GM21619 (cell line): ENCODE data around the gene NOP56.

Experiments used
- ATAC-seq: cut with Tn5 transposase; IDR thresholded peaks from one replicate; pipeline ENCODE4 v1.9.1; 2021; ENCODE audit not compliant: unreplicated experiment

The NOP56 gene

GRCh38 chr20:2699775-2700413 is 47.5 kb downstream of the NOP56 start:
- ATAC-seq: no peak

DNA sequence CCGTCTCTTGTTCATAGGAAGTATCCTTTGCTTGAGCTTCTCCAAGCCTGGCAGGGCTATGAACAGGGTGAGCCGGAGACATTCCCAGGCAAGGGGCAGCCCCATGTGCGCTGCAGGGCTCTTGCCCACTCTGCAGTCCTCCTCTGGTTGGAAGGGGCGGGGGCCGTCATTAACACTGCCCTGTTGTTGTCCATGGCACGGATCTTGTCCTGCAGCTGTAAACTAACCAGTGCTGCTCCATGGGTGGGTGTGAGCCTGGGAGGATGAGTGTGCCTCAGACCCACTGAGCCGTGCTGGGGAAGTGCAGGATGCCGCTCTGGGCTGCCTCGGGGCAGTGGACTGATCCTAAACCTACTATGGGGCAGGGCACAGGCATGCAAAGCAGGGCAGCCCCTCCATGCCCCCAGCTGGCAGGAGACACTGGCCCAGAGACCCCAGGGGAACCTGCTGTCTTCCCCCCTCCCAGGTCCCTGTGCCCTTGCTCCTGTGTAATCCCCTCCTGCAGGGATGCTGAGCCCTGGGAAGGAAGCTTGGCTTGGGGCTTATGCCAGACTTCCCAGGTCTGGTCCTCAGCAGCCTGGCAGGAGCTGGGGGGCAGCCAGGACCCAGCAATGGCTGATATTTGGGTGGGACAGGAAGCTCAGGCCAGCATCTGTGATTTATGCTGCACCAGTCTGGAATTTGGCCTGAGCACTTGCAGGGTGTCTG is 48.6 kb downstream of the NOP56 start:
- no peak for ATAC-seq

- ATAC-seq: no peak
Measured at GRCh38 chr20:2701671-2702081, 49.2 kb downstream of the NOP56 start.

GRCh38 chr20:2703716-2704475 is 51.5 kb downstream of the NOP56 start:
- no peak for ATAC-seq

DNA sequence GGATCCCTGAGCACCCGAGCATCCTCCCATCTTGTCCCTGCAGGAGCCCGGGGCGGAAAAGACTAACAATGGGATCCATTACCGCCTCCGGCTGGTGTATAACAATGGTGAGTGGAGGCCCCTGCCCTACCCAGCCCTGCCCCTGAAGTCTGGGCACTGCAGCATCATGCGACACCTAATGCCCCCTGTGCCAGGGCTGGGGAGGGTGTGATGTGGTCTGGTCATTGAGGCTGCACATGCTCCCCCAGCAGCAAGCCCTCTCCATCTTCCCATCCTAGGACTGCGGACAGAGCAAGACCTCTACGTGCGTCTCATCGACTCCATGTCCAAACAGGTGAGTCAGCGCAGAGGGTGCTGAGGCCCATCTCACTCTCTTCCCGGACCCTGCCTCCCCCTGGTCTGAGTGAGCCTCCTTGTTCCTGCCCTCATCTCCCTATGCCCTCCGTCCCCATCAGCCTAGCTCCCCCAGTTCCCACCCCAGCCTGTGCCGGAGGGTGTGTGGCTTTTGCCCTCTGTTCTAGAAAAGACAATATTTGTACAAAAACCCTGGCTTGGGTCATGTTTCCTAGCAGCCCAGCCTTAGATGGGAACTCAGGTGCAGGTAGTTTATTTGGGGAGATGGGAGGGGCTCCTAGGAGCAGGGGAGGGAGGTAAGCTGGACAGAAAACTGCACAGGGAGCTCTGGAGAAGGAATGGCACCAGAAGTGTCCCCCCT is 53.7 kb downstream of the NOP56 start:
- no peak for ATAC-seq

DNA sequence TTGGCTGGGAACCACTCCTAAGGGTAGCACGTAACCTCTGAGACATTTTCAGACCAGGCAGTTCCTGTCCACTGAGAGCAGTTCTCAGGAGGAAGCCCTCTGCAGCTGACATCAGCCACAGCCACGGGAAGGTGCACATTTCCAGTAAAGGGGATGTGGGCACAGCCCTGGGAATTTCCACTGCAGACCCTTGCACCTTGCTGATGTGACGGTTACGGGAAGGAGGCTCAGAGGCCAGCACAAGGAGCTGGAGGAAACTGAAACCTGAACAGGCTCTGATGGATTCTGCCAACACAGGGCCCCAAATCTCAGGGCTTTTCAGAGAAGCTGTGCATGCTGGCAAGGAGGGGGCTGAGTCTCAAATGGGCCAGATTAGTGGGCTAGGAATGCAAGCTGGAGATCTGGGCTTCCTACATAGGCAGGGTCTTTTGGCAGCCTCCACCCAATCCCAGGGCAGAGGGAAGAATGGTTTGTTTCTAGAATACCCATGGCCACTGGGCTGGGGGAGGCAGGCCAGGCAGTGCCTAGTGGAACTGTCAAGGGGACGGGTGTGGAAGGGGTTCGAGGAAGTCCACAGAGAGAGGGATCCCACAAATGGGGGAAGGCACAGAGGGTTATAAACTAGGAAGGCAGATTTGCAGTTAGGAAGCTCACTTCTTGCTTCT is 54.4 kb downstream of the NOP56 start:
- ATAC-seq: no peak

DNA sequence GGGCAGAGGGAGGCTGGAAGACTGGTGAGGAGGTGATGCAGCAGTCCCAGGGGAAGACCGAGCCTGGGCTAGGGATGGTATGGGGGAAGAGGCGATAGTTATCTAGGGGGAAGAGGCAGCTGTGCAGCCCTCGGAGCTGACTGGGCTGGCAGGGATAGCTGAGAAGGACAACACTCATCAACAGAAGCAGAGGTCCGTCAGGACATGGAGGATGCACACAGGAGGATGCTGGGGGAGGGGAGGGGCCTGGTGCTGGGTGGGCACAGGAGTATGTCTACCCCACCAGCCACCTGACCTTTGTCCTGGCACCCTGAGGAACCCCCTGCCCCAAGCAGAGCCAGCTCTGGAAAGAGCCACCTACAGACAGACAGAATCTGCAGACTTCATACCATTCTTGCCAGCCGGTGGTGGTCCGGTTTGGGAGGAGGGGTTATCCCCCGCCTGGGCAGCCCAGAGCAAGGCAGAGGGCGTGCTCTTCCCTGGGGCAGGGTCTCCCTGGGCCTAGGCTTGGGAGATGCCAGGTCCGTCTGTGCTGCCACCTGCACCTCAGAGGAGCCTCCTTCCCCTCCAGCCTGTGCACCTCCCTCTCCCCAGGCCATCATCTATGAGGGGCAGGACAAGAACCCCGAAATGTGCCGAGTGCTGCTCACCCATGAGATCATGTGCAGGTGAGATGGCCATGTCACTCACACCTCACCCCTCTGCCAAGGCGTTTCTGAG is 55.1 kb downstream of the NOP56 start:
- ATAC-seq: no peak
